Urinary bladder (tissue), 4 donors: Measurements from ENCODE around the gene SHISA4. TPM values are rescaled to one million over a fixed set of nuclear protein-coding genes. Genes with fewer than 3 reads are reported as not detected.

Experiments used
- DNase-seq: peaks from one replicate; pipeline ENCODE4 v3.0.0-alpha.2; 2015; ENCODE audit errors: extremely low spot score
- H3K27ac ChIP-seq: one replicate; pipeline ENCODE4 v1.5.1; 2013; ENCODE audit warnings: low read depth, mild to moderate bottlenecking, moderate library complexity
- H3K36me3 ChIP-seq: one replicate; pipeline ENCODE4 v1.6.1; 2013; ENCODE audit warnings: mild to moderate bottlenecking, moderate library complexity; ENCODE audit not compliant: insufficient read depth
- H3K4me1 ChIP-seq: one replicate; pipeline ENCODE4 v1.6.1; 2013; ENCODE audit warnings: mild to moderate bottlenecking, moderate library complexity; ENCODE audit not compliant: insufficient read depth
- H3K4me3 ChIP-seq: one replicate; pipeline ENCODE4 v1.5.1; 2013; ENCODE audit warnings: low read depth, low read length
- WGBS: extraction: QIAGEN DNeasy Blood & Tissue Kit; methylation state at CpG from one replicate; pipeline ENCODE4 v1.1.7; 2013; 5-methylcytosine and 5-hydroxymethylcytosine counted together
- polyA plus RNA-seq: library from polyadenylated mRNA; stranded (reverse); fragments of 200-250 nt; gene quantifications from one replicate; pipeline ENCODE4 v1.2.3, GENCODE V29; 2013
- total RNA-seq: library from RNA; depleted of rRNA; stranded (reverse); fragments of >200 nt; gene quantifications from one replicate; pipeline ENCODE4 v1.2.3, GENCODE V29; 2014
- donor health status: healthy with polysubstance abuse.
- donor health status: healthy.

The SHISA4 gene
- total and polyA plus RNA-seq, 2 donors: 10.1 to 32.7 TPM

DNA sequence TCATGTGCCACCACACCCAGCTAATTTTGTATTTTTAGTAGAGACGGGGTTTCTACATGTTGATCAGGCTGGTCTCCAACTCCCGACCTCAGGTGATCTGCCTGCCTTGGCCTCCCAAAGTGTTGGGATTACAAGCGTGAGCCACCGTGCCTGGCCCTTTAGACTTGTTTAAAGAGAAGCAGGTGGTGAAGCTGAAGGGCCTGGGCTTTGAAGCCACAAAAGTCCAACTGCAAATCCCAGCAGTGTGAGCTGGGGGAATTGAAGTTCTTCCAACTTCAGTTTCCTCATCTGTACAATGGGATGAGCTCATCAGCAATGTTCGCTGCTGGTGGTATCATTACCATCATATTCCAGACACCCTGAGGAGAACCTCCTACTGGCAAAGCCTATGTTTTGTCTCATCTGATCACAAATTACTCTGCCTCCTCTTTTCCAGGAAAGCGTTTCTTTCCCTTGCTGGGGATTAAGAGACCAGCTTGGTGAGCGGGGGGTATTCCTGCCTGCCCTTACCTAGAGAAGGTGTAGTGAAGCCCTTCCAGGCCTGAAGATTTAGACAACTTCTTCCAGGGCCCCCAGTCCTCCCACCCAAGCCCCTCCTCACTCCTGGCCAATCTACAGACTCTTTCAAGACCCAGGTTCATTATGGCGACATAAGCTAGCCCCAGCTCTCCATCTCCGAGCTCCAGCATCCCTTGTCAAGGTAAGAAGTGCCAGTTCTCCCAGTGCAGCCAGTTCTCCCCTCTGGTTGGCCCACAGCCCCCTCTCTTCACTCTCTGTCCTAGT lies 2.4 kb upstream of the SHISA4 start:
- H3K36me3 ChIP-seq: no peaks in the 10 kb centered on the region
- H3K4me1 ChIP-seq: no peaks in the 10 kb centered on the region
- no peak for DNase-seq
- whole genome bisulfite sequencing: 85% methylated on average over 9 of the region's 9 CpGs
- H3K4me3 ChIP-seq: no peak overlapping the region
- no peak overlapping the region for H3K27ac ChIP-seq

DNA sequence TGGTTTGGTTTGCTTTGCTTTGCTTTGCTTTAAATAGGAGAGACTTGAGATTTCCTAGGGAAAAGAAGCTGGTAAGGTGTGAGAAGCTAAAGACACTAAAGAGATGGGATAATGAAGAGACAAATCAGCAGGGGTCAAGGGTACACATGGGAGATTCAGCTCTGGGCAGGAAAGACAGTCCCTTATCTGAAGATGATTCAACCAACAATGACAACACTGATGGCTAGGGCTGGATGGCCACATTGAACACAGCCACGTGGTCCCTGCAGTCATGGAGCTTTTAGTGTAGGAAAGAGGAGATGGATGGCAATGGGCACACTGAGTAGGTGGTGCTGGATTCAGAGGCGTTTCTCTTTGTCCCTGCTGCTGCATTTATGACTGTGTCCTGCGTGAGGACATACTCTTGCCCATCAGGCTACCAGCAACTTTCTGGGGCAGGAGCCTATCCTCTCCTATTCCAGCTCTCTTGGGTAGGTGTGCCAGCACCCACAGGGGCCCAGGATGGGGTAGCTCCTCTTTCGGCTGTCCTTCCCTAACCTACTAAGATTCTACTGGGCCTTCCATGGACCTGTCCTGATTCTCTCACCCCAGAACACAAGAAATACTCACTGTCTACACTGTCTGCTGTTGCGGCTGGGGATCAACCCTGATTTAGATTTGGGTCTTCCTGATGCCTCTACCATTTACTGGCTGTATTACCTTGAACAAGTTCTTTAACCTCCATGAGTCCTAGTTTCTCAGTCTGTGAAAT lies 1.4 kb upstream of the SHISA4 start:
- WGBS: 79% methylated on average over 5 of the region's 5 CpGs
- Histone ChIP-seq H3K4me3 (no peak overlapping the region), H3K36me3 (no peaks in the 10 kb centered on the region), H3K27ac (no peak overlapping the region), H3K4me1 (no peaks in the 10 kb centered on the region)
- no peak for DNase-seq

DNA sequence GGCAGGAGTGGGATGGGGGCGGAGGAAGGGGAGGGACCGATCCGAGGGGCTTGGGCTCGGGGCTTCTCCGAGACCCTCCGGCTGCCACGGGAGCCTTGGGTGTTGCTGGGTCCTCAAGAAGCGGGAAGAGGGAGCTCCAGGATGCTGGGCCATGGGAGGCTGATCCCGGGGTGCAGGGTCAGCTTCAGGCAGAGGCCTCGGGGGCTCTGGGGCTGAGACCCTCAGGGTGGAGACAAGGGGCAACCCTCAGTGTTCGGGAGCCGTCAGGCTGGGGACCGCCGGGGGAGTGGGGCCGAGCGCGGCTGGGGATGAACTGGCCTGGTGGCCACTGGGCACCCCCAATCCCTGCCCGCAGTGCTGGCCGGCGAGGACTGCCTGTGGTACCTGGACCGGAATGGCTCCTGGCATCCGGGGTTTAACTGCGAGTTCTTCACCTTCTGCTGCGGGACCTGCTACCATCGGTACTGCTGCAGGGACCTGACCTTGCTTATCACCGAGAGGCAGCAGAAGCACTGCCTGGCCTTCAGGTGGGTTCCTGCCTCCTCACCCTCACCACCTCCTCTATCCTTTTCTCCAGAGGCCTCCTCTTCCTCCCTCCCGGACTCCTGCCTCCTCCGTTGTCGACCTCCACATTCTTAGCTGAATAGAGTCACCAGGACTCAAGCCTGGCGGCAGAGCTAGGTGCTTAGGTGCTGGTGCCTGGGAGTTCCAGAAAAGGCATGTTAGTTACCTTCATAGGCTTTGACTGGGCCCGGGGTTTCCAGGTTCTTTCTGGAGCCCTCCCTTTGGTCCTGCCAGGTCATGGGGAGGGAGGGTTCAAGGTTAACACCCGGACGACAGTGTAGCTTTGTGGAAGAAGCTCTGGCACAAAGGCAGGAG lies 631 bp downstream of the SHISA4 start:
- Histone ChIP-seq H3K27ac (no peak overlapping the region), H3K4me1 (no peaks in the 10 kb centered on the region), H3K4me3 (peak overlapping the region; percentile 72), H3K36me3 (no peaks in the 10 kb centered on the region)
- DNase-seq: no peak
- WGBS: 18% methylated on average over 33 of the region's 33 CpGs

DNA sequence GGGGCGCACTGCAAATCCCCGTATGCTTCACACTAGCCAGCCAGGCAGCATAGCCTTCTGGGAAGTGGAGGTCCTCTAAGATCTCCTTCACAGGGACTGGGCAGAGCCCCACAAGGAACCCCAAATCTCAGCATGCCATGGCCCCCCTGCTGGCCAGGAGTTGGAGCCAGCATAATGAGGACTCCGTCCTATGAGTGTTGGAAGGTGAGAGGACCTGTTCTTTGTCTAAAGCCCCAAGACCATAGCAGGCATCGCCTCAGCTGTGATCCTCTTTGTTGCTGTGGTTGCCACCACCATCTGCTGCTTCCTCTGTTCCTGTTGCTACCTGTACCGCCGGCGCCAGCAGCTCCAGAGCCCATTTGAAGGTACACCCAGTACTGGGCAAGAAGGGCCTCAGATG lies 1.5 kb downstream of the SHISA4 start:
- no peak for DNase-seq
- no peak overlapping the region for H3K4me3 ChIP-seq
- WGBS: 84% methylated on average over 7 of the region's 7 CpGs
- H3K36me3 ChIP-seq: no peaks in the 10 kb centered on the region
- no peak overlapping the region for H3K27ac ChIP-seq
- no peaks in the 10 kb centered on the region for H3K4me1 ChIP-seq

DNA sequence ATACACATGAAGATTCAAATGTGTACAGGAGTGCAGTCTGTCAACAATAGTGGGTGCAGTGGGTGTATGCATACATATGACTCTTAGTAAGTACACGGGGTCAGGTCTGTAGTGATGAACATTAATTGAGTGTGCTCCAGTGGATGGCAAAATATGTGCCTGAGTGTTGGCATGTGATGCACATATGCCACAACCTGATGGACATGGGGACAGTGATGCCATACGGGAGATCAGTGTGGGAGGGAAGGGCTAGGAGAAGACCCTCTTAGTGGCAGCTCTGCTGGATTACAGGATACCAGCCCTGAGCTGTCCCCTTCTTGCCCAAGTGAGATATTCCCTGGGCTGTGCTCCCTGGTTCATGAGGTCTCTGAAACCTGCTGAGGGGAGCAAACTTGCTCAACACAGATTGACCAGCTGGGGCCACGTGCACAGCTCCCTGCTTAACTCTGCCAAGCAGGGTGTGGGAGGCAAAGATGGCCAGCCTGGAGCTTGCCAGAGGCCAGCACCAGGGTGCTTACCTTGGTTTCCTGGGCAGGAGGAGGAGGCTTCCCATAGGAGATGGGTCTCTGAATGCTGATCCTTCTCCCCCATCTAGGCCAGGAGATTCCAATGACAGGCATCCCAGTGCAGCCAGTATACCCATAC lies 2.2 kb downstream of the SHISA4 start:
- 68% methylated on average over 3 of the region's 3 CpGs for WGBS
- H3K4me3 ChIP-seq: no peak overlapping the region
- no peak for DNase-seq
- H3K36me3 ChIP-seq: no peaks in the 10 kb centered on the region
- no peaks in the 10 kb centered on the region for H3K4me1 ChIP-seq
- no peak overlapping the region for H3K27ac ChIP-seq

DNA sequence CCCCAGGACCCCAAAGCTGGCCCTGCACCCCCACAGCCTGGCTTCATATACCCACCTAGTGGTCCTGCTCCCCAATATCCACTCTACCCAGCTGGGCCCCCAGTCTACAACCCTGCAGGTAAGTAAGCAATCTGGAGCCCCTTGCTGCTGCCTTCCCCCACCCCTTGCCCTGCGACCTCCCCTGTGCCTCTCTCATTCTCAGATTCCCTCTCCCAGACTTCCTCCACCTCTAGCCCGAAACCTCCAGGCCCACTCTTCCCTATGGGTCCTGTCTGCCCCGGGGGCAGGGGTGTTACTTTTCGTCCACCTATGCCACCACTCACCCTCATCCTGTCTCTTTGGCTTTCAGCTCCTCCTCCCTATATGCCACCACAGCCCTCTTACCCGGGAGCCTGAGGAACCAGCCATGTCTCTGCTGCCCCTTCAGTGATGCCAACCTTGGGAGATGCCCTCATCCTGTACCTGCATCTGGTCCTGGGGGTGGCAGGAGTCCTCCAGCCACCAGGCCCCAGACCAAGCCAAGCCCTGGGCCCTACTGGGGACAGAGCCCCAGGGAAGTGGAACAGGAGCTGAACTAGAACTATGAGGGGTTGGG lies 2.9 kb downstream of the SHISA4 start:
- WGBS: 78% methylated on average over 5 of the region's 5 CpGs
- Histone ChIP-seq H3K4me1 (no peaks in the 10 kb centered on the region), H3K36me3 (no peaks in the 10 kb centered on the region), H3K4me3 (no peak overlapping the region), H3K27ac (no peak overlapping the region)
- DNase-seq: no peak

DNA sequence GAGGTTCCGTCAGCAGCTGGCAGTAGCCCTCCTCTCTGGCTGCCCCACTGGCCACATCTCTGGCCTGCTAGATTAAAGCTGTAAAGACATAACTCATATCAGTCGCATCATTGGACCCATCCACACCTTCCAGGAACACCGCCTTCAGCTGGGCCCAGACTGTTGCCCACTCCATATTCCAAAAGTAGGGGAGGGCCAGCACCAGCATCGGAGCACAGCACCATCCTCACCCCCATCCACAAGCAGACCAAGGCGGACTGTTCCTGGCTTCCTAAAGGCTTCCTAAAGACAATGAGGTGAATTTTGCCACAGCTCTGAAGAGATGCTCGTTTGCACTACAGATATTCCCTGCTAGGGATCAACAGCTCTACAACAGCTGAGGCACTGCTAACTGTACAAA lies 3.5 kb downstream of the SHISA4 start:
- Histone ChIP-seq H3K36me3 (no peaks in the 10 kb centered on the region), H3K4me3 (no peak overlapping the region), H3K4me1 (no peaks in the 10 kb centered on the region), H3K27ac (no peak overlapping the region)
- WGBS: 62% methylated on average over 6 of the region's 6 CpGs
- no peak for DNase-seq

DNA sequence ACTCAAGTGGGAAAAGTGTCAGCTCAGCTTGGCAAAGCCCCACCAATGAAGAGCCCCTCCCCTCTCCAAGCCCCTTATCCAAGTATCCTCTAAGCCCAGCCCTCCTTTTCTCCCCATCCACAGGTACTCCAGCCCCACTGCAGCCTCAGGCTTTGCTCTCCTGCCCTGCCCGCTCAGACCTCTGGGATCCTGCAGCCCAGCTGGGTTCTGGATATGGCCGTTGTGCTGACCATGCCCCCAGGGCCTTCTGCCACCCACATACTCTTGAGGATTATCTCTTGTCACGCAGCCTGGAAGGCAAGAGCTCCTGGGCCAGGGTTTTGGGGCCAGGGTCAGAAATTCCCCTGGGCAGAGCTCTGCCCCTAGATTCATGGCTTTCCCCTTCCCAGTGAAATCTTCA lies 4.7 kb downstream of the SHISA4 start:
- Histone ChIP-seq H3K4me1 (no peaks in the 10 kb centered on the region), H3K27ac (no peak overlapping the region), H3K4me3 (no peak overlapping the region), H3K36me3 (no peaks in the 10 kb centered on the region)
- 35% methylated on average over 3 of the region's 3 CpGs for WGBS
- no peak for DNase-seq

DNA sequence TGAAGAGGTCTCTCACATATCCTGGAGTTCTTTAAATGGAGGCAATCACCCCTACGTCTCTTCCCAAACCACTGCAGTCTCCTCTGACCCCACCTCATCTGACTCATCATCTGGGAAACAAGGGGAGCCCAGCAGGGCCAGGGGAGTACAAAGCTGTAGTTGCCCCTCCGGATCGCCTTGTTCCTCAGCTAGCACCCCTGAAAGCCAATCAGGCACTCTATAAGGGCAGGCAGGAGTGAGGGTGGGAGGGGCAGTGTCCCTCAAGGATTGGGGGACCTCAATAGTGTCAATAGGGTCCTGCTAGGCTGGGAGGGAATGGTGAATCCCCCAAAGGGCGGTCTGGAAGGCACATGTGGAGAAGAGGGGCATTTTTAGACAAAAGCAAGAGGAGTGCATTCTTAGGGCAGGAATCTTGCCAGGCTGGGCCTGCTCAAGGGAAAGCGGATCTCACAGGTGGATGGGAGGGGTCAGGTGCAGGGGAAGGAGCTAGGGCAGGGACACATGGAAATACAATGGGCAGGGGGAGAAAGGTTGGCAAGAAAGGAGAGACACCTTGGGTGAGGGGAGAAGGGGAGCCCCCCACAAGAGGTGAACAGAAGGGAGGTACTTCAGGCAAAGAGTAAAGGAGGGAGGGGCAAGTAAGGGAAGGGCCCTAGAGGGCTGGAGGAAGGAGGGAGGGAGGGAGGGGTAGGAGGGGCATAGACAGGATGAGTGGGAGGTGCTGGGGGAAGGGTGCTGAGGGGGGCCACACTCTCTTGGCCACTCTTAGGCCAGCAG lies 5.8 kb downstream of the SHISA4 start:
- no peak overlapping the region for H3K27ac ChIP-seq
- H3K4me3 ChIP-seq: no peak overlapping the region
- WGBS: 57% methylated on average over 5 of the region's 5 CpGs
- no peaks in the 10 kb centered on the region for H3K4me1 ChIP-seq
- no peak for DNase-seq
- no peaks in the 10 kb centered on the region for H3K36me3 ChIP-seq

DNA sequence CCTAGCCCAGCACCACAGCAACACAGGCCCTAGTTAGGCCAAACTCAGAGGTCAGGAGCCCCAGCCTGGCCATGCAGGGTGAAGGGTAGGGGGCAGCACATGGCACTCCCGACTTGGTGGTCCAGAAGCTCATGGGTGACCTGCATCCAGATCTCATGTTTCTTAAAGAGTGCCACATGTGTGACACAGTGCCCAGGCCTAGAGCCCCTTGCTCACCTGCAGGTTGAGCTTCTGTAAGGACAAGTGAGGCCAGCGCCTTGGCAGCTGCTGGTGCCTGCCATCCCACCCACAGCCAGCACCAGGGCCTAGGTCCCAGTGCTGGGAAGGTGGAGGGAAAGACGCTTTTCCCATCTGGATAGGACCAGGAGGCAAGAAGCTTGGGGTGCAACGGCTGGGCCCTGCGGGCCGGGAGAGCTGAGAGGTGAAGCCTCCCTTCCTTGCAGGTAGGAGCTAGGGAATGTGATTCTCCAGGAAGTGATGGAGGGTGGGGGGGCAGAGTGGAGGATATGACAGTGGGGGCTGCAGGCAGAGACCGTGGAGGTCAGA lies 6.5 kb downstream of the SHISA4 start:
- DNase-seq: no peak
- 68% methylated on average over 7 of the region's 7 CpGs for WGBS
- no peak overlapping the region for H3K4me3 ChIP-seq
- no peaks in the 10 kb centered on the region for H3K4me1 ChIP-seq
- H3K27ac ChIP-seq: no peak overlapping the region
- no peaks in the 10 kb centered on the region for H3K36me3 ChIP-seq

DNA sequence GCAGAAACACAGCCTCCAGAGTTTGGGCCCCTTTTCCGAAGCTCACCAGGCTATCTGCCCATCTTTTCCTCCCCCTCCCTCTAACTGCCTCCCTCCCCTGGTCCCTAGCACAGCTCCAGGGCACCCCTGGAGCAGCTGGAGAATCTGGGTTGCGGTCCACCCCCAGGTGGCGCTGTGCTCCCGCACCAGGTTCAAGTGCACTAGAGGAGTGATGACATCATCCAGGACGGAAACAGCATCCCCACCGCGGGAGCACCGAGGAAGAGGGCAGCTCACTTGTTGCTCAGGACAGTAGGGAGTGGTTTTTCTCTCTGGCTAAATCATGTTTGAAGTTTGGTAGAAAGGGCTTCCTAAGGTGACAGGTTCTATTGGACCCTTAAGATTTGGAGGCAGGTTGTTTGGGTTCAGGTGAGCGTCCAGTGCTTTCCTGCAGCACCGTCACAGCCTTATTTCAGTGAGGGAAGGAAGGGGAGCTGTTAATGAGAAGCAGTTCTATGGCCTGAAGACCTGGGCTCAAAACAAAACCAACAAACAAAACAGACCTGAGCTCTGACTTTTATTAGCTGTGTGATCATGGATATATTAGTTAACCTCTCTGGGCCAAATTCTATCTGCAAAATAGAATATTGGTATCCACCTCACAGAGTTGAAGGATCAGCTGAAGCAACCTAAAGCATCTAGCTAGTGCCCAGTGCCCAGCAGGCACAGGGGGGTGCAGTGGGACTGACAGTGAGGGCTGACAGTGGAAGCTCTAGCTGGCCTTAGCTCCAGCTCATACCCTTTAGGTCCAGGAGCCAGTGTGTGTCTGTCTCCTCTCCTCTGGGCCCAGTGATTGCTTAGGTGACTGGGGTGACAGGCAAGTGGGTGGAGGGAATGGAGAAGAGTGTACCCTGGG lies 7.5 kb downstream of the SHISA4 start:
- DNase-seq: peak; percentile 65
- no peaks in the 10 kb centered on the region for H3K36me3 ChIP-seq
- H3K4me1 ChIP-seq: no peaks in the 10 kb centered on the region
- no peak overlapping the region for H3K4me3 ChIP-seq
- 11% methylated on average over 10 of the region's 10 CpGs for WGBS
- H3K27ac ChIP-seq: peak overlapping the region; percentile 24
